AG10803 (cell line): ENCODE results near the gene RIMKLB.
A peak's percentile ranks its signal among the peaks of the same experiment; 100 is the strongest.

Experiments
- DNase-seq: peaks from one replicate; pipeline ENCODE4 v3.0.0; 2010; ENCODE audit warnings: low read depth
- H3K4me3 ChIP-seq: 2 replicates; pipeline ENCODE4 v1.5.1; 2011; ENCODE audit warnings: mild to moderate bottlenecking, low read length, control low read depth
- TF ChIP-seq, protein P1 (sequence below): conservative IDR thresholded peaks from 2 replicates; pipeline ENCODE4 v1.5.1; 2011; ENCODE audit warnings: mild to moderate bottlenecking, low read length, control low read depth, inconsistent platforms

The RIMKLB gene

DNA sequence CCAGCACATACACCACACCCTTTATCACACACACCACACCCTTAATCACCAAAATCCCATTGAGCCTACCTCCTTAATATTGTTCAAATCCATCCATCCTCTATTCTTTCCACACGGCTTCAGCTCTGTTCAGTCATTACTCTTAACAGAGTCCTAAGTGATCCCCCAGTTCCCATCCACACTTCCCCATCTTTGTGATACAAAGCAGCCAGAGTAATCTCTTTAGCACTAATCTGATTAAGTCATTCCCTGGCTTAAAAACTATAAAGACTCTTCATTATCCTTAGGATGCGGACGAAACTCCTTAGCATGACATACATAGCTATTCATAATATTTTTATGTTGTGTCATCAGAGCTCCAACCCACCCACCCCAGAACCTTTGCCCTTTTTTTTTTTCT lies 20.4 kb upstream of the RIMKLB start:
- DNase-seq, result no peak
- TF ChIP-seq, protein P1, sequence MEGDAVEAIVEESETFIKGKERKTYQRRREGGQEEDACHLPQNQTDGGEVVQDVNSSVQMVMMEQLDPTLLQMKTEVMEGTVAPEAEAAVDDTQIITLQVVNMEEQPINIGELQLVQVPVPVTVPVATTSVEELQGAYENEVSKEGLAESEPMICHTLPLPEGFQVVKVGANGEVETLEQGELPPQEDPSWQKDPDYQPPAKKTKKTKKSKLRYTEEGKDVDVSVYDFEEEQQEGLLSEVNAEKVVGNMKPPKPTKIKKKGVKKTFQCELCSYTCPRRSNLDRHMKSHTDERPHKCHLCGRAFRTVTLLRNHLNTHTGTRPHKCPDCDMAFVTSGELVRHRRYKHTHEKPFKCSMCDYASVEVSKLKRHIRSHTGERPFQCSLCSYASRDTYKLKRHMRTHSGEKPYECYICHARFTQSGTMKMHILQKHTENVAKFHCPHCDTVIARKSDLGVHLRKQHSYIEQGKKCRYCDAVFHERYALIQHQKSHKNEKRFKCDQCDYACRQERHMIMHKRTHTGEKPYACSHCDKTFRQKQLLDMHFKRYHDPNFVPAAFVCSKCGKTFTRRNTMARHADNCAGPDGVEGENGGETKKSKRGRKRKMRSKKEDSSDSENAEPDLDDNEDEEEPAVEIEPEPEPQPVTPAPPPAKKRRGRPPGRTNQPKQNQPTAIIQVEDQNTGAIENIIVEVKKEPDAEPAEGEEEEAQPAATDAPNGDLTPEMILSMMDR, result no peak
- H3K4me3 ChIP-seq, result no peak overlapping the region

DNA sequence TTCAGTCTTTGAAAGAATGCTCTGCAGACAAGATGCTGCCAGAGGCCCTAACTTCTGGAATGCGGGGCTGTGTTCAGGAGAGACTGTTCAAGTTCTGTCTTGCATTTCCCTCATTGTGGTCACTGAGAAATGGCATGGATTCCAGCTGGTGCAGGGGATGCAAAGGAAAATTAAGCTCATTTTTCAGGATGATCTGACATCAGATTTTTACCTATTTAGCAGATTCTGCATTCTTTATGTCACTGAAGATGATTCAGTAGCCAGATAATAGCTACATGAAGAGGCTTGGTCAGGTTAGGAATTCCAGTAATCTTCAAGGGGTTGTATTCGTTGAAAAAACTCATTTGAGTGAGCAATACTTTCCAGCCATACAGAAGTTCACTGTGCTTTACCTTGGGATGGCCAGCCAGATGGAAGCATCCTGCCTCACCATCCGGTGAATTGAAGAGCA lies 19.1 kb upstream of the RIMKLB start:
- TF ChIP-seq, protein P1, result no peak
- peak; percentile 81 for DNase-seq
- no peak overlapping the region for H3K4me3 ChIP-seq

DNA sequence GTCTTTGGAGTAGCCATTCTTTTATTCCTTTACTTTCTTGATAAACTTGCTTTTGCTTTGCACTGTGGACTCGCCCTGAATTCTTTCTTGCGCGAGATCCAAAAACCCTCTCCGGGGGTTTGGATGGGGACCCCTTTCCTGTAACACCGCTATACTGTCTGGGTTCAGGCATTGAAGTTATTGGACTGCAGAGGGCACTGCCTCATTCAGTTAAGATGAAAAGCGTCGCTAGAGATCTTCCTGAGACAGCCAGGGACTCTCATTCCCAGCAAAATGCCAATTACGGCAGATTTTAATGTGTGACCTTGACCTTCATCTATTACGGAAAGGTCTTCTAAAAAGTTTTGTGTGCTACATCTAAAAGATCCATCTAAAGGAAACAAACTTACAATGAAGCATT lies 17.3 kb upstream of the RIMKLB start:
- TF ChIP-seq, protein P1, result 0 out of 2 replicates have a peak, but pooled peaks have one; percentile 12
- H3K4me3 ChIP-seq, result no peak overlapping the region
- DNase-seq, result no peak

DNA sequence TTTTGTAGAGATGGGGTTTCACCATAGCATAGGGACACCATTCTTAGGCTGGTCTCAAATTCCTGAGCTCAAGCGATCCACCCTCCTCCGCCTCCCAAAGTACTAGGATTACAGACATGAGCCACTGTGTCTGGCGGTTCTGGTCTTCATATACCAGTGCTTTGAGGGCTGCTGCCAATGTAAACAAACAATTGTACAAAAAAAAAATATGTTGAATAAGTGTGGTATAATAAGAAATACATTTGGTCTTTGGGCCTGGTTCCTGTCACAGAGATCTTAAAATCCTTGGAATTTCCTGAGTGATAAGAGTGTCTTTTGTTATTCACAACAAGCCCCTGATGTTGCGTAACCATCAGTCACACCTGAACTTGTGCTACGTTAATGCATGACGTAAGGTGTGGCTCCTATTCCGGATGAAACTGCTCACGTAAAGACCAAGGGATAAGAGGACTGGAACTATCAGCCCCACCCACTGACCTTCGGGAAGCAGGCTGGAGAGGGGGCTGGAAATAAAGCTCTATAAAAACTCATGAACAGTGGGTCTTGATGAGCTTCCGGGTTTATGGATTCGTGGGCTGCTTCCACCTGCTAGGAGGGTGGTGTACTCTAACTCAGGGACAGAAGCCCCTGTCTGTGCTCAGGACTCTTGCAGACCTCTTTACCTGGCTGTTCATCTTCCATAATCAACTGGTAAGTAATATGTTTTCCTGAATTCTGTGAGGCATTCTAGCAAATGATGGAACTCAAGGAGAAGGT lies 16.5 kb upstream of the RIMKLB start:
- peak; percentile 23 for DNase-seq
- no peak overlapping the region for H3K4me3 ChIP-seq
- TF ChIP-seq, protein P1, result no peak

DNA sequence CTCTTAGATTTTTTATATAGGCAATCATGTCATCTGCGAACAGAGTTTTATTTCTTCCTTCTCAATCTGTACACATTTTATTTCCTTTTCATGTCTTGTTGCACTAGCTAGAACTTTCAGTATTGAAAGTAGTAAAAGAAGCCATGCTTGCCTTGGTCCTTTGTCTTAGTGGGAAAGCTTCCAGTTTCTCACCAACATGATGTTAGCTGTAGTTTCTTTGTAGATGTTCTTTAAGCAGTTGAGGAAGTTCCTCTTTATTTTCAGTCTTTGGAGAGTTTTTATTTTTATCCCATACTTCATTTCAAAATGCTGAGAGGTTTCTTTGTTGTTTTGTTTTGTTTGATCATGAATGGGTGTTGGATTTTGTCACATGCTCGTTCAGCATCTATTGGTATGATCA lies 12.7 kb upstream of the RIMKLB start:
- DNase-seq, result no peak
- no peak overlapping the region for H3K4me3 ChIP-seq
- TF ChIP-seq, protein P1, result no peak

DNA sequence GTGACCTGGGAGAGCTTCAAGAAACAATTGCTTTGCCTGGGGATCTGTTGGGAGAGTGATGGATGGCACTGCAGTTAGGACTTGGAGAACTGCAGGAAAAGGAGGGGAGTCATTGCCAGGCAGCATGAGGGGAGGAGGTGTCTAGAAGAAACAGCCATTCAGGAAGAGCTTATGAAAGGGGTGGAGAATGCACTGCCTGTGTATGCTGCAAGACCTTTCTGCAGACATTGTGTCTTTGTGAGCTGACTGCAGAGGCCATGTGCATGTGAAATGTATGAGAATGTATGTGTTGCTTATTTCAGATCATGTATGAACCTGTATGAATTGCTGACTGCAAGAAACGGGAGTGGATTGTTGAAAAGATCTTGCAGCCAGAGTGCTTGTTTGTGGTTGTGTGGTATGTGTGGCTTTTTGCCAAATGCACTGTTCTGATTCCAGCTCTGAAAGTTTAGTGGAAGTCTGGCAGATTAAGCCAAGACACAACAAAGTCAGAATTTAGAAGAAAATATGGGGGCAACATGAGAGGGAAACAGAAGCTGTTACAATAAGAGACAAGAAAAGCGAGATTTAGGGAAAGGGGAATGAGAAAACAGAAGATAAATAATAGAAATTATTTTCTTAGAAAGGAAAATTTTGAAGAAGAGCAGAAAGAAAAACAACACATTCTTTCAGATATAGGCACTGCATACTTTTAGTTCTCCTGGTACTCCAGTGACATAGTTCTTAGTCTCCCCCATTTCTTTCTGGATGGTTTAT lies 9.8 kb upstream of the RIMKLB start:
- peak overlapping the region; percentile 9 for H3K4me3 ChIP-seq
- DNase-seq, result peak; percentile 83
- TF ChIP-seq, protein P1, result no peak
